Hepatocyte (in vitro differentiated cells): ENCODE data around the gene NDUFB3.

Source experiments
- CTCF ChIP-seq: fragments of 200-600 bp; sonication (generic); IDR thresholded peaks from 2 replicates; pipeline ENCODE4 v1.5.1; 2016; ENCODE audit warnings: antibody characterized with exemption, mild to moderate bottlenecking; ENCODE audit not compliant: poor library complexity
- EZH2 ChIP-seq: fragments of 200-600 bp; sonication (generic); IDR thresholded peaks from 2 replicates; pipeline ENCODE4 v1.6.1; 2016; ENCODE audit warnings: antibody characterized with exemption, mild to moderate bottlenecking, borderline replicate concordance
- EZH2phosphoT487 ChIP-seq: fragments of 200-600 bp; sonication (generic); IDR thresholded peaks from one replicate; pipeline ENCODE4 v1.6.1; 2018; ENCODE audit warnings: antibody characterized with exemption, mild to moderate bottlenecking, low read depth, moderate library complexity; ENCODE audit not compliant: unreplicated experiment, severe bottlenecking

DNA sequence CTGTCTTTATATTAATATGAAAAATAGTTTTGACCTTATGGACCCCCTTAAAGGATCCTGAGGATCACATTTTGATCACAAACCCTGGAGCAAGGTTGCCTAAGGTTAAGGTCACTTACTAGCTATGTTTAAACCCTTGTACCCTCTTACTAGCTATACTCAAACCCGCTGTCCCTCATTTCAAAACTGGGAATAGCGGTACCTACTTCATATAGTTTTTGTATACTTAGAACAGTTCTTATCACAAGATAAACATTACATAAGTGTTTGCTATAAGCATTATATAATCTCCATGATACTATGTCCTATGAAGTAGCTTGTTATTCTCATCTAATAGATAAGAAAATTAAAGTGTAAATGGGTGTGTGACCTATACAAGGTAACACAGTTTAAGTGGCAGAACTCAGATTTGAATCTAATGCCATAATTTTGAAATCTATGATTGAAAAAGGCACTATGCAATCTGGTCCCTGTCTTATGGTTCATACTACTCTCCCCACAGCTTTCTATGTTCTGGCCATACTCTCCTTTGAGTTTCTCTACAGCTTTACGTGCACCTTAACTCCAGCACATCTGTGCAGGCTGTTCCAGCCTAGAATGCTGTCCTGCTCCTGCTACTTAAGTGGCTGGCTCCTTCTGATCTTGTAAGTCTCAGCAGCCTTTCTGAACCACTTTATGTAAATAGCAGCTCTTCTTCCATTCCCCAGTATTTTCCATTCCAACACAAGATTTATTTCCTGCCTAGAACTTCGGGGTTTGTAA is 30.8 kb upstream of the NDUFB3 start:
- TF ChIP-seq CTCF (no peak), EZH2 (no peak), EZH2phosphoT487 (no peak)
